ENCODE measurements around the gene SYNGR2.

Gene SYNGR2, protein sequence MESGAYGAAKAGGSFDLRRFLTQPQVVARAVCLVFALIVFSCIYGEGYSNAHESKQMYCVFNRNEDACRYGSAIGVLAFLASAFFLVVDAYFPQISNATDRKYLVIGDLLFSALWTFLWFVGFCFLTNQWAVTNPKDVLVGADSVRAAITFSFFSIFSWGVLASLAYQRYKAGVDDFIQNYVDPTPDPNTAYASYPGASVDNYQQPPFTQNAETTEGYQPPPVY

DNA sequence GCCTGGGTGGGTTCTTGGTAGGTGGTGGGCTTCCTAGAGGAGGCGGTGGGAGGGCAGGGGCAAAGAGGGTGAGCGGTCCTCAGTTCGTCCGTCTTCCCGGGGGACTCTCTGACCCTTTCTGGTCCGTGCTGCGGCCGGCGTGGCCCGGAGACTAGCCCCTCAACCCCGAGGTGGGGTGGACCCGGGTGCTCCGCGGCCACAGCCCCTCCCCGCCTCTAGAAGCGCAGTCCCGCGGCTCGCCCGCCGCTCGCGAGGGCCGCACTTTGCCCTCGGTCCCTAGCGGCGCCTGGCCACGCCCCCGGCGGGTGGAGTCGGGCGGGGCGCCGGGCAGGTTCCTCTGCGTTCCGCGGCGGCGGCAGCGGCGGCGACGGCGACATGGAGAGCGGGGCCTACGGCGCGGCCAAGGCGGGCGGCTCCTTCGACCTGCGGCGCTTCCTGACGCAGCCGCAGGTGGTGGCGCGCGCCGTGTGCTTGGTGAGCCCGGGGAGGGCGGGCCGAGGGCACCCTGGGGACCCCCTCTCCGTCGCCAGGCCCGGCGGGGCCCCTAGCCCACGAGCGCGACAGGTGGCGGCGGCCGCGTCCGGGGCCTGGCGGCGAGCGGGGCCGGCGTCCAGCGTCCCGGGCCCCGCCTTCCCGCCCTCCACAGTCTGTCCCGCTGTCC lies at the start of gene SYNGR2:
SYNGR2 (plus strand) TSS at position 340 of the 661 bp plus-strand sequence; CDS start at position 376, 36 bp downstream.
- peak; percentile 92 for DNase-seq

DNA sequence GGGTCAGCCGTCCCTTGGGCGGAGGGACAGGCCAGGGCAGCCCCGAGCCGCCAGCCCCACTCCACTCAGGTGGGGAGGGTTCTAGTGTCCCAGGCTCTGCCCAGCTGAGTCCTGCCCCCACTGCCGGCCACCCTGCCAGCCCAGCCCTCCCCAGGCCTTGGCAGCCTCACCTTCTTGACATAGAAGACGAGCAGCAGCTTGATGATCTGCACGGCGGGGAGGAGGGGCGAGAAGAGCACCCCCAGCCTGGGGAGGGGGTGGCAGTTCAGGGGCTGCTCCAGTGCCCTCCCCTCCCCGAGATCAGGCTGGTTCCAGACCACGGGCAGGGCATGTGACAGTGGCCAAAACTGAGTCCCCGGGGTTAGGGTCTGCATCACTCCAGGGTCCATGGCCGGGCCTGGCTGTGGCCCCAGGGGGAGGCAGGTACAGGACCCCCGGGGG lies 49.6 kb upstream of the SYNGR2 start:
- no peak for DNase-seq

DNA sequence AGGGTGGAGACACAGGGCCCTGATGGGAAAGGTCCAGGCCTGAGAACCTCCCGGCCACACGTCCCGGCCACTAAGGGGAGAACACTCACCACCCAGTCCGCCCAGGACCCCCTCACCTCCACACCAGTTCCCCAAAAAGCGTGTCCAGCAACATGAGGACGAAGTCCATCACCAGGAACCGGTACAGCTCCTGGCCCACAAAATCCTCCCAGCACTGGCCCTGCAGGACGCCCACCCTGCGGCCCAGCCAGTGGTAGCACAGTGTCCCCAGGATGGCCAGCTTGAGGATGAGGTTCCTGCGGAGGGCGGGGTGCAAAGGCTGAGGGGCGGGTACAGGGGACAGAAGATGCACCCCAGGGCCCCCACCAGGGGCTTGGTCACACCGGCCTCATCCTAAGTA lies 47.8 kb upstream of the SYNGR2 start:
- DNase-seq = no peak

DNA sequence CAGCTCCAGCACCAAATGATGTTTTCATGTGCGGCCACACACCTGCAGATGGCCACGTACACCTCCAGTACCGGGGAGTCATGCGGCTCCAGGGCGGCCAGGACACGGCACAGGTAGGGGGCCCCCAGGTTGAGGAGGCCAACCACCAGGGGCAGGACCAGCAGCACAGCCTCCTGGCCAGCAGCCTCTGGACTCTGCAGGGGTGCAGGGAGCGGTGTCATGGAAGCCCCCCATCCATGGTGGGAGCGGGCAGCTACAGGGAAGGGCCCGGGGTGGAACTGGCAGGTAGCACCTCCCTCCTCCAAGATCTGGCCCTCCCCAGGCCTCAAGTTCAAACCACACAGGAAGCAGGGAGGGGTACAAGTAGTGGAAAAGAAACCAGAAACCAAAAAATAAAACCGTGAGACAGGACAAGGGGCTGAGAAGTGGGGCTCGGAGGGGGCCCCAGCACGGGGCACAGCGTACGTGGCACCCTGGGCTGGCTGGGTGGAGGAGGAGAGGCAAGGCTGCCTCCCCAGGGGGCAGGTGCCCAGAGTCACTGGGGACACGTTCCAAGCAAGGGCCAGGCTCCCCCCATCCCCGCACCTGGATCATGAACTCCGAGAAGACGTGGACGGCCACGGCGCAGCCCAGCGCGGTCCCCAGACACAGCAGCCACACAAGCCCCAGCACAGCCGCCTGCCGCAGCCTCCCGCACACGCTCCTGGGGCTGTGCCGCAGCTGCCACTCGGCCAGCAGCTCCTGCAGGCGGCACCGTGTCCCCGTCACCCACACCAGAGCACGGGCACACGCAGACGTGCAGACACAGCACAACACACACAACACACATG lies 47.2 kb upstream of the SYNGR2 start:
- peak; percentile 74 for DNase-seq

DNA sequence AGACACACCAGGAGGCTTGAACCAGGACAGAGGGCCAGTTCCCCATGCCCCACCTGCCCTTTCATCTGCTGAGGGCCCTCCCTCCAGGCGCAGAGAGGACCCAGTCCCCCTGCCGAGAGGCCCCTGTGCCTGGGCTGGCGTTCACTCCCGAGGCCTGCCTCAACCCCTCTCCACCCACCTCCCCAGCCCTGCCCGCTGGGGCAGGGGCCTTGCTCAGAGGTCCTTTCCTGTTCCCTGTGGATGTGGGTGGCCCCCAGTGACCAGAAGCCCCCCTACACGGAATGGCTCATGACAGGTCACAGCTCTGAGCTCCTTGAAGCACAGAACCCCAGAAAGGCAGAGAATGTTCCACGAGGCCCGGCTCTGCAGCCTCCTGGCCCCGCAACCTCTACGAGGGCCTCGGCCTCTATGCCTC lies 46.6 kb upstream of the SYNGR2 start:
- no peak for DNase-seq

DNA sequence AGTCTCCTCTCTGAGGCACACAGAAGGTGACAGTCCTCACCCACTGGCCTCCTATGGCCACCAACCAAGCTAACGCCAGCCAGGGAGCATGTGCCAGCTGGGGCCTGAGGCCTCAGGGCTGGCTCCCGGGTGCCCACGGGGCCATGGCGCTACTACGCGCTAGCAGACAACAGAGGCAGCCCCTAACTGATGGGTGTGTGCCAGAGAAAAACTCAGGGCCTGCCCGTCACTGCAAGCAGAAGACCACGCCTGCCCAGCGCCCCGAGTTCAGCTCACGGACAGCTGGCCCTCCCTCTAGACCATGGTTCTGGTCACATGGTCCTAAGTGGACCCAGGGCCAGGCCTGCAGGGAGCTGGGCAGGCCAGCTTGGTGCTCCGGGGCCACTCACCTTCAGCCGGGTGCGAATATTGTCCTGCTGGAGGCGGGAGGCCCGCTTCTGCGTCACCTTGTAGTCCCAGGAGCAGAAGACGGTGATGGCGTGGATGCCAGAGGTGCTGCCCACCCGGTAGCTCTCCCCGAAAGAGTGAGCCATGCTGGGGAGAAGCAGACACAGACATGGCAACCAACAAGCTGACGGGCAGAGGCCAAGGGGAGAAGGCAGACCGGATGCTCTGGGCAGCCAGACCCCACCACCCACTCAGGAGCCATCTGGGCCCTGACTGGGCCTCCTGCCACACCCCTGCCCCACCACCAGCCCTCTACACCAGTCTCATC lies 46.0 kb upstream of the SYNGR2 start:
- DNase-seq = peak; percentile 28

DNA sequence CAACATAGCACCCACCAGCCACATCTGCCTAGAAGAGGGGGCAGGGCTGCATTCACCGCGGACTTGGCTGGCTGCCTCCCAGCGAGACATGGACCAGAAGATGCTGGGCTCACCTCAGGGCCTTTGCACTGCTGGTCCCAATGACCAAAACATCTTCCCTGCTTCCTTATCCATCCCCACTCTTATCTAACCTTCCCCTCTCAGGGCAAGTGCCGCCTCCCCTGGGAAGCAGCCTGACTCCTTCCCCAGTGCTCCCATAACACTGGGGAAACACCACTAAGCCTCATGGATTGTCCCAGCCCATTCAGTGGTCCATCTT lies 45.5 kb upstream of the SYNGR2 start:
- no peak for DNase-seq

DNA sequence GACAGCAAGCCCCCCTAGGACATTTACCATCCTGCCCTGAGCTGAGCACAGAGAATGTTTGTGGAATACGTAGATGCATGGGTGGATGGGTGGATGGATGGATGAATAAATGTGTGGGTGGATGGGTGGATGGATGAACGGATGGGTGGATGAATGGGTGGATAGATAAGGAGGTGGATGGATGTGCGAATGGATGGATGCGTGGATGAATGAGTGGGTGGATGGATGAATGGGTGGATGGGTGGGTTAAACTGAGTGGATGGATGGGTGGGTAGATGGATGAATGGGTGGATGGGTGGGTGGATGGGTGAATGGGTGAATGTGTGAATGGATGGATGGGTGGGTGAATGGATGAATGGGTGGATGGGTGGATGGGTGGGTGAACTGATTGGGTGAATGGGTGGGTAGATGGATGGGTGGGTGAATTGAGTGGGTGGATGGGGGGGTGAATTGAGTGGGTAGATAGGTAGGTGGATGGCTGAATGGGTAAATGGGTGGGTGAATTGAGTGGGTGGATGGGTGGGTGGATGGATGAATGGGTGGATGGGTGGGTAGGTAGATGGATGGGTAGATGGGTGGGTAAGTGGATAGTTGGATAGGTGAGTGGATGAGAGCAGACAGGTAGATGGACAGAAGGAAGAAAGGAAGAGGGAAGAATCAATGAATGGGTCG lies 45.0 kb upstream of the SYNGR2 start:
- DNase-seq = no peak

DNA sequence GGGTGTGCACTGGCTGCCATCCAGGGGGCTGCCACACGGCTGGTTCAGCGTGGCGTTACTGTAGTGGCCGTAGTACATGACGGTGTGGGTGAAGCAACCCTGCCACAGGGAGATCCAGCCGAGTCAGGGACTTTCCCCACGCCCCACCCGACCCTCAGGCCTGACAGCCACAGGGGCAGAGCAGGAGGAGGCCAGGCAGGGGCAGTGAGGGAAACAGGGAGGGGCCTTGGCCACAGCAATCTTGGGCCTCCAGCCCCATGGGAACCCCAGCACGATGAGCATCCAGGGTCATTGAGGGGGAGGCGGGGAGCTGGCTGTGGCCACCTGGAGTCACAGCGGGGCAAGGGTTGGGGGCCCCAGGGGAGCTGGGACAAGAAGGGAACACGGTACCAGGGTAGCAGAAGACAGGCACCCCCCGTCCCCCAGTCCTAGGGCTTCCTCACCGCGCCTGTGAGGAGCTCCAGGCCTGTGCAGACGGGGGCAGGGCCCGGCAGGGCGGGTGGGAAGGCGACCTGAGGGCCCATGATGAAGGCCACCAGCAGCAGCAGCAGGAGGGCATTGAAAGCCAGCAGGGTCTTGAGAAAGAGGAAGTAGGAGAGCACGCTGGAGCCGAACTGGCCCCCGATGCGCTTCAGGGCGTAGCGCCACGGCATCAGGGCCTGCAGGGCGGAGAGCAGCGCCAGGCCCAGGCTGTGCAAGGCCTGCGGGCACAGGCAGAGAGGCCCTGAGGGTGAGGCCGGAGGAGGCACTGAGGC lies 44.1 kb upstream of the SYNGR2 start:
- DNase-seq = peak; percentile 31

DNA sequence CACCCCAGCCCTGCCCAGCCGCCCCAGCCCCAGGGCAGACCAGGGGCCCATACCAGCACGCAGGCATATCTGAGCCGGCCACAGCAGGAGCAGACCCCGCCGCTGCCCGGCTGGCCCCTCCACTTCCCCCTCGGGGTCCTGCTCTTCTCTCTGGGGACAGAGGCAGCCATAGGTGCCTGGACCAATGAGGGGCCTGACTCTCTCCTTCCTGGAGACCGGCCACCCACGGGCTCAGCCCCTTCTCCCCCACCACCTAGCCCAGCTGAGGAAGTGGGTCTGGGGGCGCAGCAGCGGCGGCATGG lies 43.6 kb upstream of the SYNGR2 start:
- no peak for DNase-seq

DNA sequence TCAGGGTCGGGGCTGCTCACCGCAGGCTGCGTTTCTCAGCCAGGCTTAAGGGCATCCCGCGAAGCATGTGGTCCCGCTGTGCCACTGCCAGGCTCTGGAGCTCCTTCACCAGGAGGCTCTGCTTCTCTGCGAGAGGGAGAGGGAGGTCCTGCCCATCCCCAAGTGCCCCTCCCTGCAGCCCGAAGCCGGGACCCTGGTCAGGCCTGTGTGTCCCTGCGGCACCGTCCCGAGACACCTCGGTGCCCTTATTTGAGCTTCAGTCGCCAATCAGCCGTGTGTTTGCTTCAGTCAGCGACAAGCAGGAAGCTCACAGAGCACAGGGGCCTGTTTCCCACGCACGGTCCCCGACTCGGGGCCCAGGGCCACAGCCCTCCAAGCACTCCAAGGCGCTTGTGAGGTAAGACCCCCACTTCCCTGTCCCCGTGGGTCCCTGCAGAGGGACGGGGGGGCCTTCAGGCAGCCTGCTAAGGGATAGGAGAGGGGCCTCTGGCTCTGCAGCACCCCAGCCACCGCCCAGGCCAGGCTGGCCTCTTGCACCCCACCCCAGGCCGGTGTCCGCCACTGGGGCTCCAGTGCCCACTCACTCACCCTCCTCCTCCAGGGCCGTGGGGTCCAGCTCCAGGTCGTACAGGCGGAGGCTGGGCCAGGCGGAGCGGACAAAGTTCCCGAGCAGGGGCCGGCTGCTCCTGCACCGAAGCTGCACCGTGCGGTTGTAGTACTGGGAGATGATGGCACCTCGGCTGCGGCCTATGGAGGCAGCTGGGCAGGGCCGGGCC lies 43.1 kb upstream of the SYNGR2 start:
- DNase-seq = peak; percentile 58

DNA sequence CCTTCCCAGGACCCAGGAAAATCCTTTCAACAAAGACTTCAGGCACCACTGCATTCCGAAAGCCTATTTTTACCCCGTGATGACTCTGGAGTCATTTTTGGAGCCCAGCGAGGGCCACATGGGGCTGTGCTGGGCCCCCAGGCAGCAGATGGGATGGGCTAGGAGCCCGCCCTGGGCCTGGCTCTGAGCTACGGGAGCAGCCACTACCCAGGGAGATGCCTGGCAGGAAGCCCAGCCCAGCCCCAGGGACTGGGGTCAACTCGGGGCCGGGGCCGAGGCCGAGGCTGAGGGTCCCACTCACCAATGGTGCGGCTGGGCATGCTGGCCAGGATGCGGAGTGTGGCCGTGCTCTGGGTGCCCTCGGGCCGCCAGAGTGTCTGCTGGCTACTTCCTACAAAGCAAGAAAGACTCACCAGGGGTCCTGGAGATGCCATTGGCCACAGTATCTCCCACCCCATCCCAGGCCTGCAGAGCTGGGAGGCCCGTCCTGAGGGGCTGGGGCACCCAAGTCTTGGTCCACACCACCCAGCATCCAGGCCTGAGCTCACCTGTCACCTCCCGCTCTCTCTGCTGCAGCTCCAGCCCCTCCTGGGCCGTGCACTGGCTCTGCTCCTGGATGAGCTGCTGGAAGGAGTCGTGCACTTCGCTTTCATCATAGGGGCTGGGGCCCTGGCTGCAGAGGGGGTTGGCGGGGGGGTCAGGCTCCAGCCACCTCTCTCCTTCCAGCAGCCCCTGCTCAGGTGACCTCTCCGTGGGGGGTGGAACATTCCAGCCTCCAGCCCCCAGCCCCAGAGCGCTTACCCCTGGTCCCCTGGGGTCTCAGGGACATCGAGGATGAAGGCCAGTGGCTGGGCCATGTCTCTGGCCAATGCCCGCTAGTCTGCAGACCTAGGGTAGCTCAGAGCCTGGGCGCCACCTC lies 42.1 kb upstream of the SYNGR2 start:
- peak; percentile 35 for DNase-seq

DNA sequence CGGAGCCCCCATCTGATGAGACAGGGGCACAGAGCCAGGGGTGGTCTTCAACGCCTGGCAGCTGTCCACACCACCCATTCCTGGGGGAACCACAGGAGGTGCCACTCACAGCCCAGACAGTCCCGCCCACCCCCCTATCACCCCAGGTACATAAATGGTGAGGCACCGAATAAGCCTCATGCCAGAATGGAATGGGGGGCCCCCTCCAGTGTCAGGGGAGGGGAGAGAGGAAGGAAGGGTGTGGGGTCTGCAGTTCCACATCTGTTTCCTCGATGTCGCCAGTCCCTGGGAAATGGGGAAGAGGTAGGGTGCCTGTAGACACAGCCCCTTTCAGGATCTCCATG lies 41.5 kb upstream of the SYNGR2 start:
- no peak for DNase-seq

DNA sequence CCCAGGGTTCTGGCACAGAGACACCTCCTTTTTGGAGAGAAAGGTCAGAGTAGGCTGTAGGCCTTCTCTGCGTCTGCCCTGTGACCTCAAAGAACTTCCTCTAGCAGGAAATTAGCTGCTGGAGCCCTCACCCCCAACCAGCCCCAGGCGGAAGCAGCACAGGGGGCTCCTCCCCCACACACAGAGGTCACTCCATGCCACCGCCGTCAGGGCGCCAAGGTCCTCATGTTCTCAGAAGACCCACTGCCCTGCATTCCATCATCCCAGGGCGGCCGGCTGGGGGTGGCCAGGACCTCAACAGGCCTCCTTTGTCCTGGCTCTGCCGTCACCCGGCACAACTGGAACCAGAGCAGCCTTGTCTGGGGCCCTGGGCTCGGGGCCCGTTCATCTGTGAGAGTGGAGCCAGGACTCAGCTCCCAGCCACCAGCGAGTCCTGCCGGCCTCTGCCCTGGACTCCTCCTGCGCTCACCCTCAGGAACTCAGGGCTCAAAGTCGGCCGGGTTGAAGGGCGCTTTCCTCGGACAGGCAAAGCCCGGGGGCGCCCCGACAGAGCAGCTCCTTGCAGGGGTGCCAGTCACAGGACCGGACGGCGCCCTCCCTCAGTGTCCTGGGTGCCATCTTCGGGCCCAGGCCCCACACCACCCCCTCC lies 41.0 kb upstream of the SYNGR2 start:
- peak; percentile 81 for DNase-seq

DNA sequence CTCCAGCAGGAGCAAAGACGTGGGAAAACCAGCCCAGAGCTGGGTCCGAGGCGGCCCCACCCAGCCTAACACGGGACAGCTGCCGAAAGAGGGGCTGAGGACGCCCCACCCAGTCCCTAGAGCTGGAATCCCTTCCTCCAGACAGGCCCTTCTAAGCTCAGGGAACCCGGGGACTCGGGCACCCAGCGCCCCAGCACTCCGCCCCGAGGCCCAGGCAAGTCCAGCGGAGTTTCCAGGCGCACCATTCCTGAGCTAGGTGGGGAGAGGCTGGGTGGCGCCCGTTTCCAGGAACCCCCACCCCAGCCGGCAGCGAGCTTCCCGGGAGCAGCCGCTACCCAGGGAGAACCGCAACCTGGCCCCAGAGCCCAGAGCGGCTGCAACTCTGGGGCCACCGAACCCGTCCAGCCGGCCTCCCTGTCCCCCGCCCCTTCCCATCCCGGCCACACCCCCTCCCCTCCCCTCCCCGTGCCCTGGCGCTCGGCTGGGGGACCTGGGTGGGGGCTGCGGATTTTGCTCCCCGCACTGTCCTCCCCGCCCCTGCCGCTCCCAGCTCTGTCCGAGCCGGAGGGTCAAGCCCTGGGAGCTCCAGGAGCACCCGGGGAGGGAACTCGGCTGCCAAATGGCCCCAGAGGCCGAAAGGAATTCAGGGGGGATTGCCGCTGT lies 40.4 kb upstream of the SYNGR2 start:
- DNase-seq = peak; percentile 48

DNA sequence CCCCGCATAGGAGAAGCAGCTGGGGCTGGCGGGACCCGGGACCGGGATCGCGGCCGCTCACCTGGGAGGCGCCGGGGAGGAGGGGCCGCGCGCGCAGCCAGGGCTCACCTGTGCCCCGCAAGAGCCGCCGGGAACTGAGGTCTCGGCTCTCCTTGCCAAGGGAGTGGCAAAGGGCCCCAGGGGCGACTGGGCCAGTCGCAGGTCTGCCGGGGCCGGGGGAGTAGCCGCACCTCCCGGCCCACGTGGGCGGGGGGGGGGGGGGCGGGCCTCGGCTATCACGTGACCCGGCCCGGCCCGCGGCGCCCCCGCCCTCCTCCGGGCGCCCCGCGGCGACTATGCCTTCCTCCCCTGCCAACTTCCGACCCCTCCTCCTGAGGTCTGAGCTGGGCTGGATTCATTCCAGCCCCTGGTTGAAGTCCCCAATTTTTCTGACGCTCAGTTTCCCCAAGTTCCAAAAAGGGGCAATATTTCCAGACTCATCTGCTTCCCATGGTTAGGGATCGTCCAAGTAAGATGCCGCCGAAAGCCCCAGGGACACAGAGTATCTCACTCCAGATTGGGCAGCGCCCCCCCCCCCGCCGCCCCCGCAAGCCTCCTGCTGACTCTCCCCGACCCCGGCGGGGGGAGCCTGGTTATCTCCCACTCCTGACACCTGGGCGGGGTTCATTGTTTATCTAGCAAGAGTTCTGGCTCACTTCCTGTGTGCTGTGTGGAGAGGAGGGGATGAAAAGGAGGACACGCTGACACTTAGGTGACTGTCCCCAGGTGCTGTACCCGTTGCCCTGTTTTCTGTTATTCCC lies 39.6 kb upstream of the SYNGR2 start, which contains the start of gene TMC6:
TMC6 (minus strand) TSS at position 205 of the 800 bp plus-strand sequence. CDS start 1,923 bp downstream, outside the sequence.
- DNase-seq = peak; percentile 74

DNA sequence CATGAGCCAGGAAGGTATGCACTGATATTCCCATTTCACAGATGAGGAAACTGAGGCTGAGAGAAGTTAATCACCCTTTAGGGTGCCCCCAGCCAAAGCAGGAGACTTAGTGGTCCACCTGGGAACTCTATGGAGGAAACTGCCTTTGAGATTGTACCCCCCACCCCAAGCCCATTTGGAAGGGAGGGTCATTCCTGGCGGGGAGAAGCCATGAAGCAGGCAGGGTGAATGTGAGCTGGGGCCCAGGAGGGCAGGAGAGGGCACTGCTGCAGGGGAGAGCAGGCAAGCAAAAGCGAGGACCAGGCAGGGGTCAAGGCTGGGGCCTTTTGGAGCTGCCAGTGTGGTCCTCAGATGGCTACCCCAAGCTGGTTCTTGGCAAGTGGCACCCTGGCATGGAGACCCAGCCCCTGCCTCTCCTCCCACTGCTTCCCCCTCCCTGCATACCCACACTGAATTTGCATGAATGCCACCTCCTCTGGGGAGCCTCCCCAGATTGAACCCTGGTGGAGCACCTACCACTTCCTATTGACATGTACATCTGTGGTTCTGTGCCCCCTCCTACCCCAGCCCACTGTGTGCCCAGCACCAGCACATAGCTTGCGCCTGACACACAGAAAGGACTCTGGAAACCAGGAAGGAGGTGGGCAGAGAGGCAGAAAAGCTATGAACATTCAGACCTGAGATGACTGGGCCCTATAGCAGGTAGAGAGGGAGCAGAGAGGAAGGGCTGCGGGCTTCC lies 38.9 kb upstream of the SYNGR2 start:
- DNase-seq = peak; percentile 44

DNA sequence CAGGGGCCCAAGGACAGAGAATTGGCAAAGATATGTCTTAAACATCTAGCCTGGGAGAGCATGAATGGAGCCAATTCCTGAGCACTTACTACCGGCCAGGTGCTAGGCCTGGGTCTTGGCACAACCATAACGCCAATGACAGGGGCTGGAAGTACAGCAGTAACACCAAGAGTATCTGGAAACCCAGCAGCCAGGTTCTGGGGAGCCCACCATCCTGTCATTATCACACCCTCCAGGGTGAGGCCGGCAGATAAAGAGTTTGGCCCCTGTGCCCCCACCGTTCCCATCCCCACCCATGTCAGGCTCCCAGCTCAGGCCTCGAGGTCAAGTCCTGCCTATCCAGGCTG lies 38.3 kb upstream of the SYNGR2 start:
- no peak for DNase-seq
